Colonic mucosa (tissue), 4 donors: ENCODE results near the gene CCT8. TPM values are rescaled to one million over a fixed set of nuclear protein-coding genes. Genes with fewer than 3 reads are reported as not detected.
A peak's percentile ranks its signal among the peaks of the same experiment; 100 is the strongest.

Experiments used
- DNase-seq: peaks from one replicate; pipeline ENCODE4 v3.0.0-alpha.2; 2020
- H3K27ac ChIP-seq: fragments of 200-600 bp; one replicate; pipeline ENCODE4 v1.8.0; 2021
- H3K27me3 ChIP-seq: fragments of 200-600 bp; one replicate; pipeline ENCODE4 v1.8.0; 2021
- H3K36me3 ChIP-seq: fragments of 200-600 bp; one replicate; pipeline ENCODE4 v1.8.0; 2021
- H3K4me1 ChIP-seq: fragments of 200-600 bp; one replicate; pipeline ENCODE4 v1.8.0; 2021; ENCODE audit warnings: mild to moderate bottlenecking
- H3K4me3 ChIP-seq: fragments of 200-600 bp; one replicate; pipeline ENCODE4 v1.8.0; 2021
- H3K9ac ChIP-seq, 2 donors: one replicate each; pipeline ENCODE4 v1.7.0; 2013; ENCODE audit warnings: control low read depth in 2 of 2, low read depth in 2 of 2, low read length in 2 of 2
- H3K9me3 ChIP-seq: fragments of 200-600 bp; one replicate; pipeline ENCODE4 v1.8.0; 2021
- intact Hi-C: fragments of 100-400 bp; cut with DNase I; formaldehyde crosslinking; loops from one replicate; pipeline ENCODE4 v1.14.1; 2022
- total RNA-seq, 2 donors: library from RNA; stranded (reverse); fragmentation: NEBNext Ultra II Directional in 1 of 2; extraction: Animal tissue kit (Norgen Biotek cat#: 25700) in 1 of 2; gene quantifications; one replicate each; pipeline ENCODE4 v1.2.1, GENCODE V29; 2021
- TF ChIP-seq, protein P1 (sequence below): fragments of 200-600 bp; IDR thresholded peaks from one replicate; pipeline ENCODE4 v1.8.0; 2022; ENCODE audit warnings: antibody characterized with exemption, mild to moderate bottlenecking
- donor health status: healthy.
- donor health status: DM: no; HTN: no; CAD: no.
- donor health status: DM: no; HTN: no; CAD: no.

The CCT8 gene, protein sequence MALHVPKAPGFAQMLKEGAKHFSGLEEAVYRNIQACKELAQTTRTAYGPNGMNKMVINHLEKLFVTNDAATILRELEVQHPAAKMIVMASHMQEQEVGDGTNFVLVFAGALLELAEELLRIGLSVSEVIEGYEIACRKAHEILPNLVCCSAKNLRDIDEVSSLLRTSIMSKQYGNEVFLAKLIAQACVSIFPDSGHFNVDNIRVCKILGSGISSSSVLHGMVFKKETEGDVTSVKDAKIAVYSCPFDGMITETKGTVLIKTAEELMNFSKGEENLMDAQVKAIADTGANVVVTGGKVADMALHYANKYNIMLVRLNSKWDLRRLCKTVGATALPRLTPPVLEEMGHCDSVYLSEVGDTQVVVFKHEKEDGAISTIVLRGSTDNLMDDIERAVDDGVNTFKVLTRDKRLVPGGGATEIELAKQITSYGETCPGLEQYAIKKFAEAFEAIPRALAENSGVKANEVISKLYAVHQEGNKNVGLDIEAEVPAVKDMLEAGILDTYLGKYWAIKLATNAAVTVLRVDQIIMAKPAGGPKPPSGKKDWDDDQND
- 100 to 1,000 TPM; 106 to 190 TPM for total RNA-seq

DNA sequence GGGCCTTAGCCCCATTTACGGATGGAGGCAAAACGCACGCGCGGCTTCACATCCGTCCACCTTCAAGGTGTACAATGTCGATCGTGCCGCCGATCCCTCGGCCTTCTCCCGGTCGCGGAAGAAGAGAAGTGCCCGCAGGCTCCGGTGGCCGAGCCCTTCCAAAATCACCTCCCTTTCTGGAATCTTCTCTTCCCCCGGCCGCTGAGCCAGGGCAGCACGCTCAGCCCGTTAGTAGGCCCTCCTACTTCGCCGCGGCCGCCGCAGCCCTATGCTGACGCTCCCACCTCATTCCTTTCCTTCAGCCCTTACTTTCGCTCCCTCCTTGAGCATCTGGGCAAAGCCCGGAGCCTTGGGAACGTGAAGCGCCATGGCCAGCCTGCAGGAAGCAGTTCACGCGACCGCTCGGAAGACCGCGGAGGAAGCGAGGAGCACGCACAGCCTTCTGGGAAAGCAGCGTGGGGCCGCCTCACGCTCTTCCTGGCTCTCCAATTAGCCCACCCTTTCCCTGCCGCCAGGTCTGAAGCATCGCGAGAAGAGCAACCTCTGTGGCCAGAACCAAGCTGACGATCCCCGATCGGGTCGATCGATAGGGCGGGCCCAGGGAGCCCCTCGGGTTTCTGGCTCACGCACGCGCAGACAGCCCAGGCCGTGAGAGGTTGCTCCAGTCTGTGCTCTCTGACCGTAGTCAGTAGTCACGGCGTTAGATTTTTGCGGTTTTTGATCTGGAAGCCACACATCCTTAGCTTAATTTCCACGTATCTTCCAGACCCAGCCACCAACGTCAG lies at the start of gene CCT8:
CCT8 (minus strand) TSS at position 427 of the 785 bp plus-strand sequence; CDS start at position 369, 58 bp downstream.
- H3K27me3 ChIP-seq = no peaks in the 10 kb centered on the region
- intact Hi-C loops = no loop called here

DNA sequence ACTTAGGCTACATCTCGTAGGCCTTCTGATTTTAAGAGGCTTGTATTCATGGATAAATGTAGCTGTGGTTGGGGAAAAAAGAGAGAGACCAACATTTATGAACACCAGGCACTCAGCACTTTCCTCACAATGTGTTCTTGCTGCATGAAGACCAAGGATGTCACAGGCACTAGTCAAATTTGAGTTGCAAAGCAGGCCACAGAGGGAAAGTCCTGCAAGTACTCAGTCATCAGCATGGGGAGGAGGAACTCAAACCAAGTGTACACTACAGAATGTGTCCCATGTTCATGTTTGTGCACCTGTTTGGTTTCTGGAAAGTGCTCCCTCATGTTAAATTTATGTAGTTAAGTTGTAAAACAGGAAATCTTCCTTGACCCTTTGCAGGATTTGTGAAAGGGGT lies 48.3 kb upstream of the CCT8 start:
- Histone ChIP-seq H3K4me1 (no peaks in the 10 kb centered on the region), H3K27ac (no peak overlapping the region), H3K36me3 (no peaks in the 10 kb centered on the region), H3K9me3 (no peaks in the 10 kb centered on the region), H3K4me3 (no peak overlapping the region), H3K9ac (no peak overlapping the region), H3K27me3 (no peaks in the 10 kb centered on the region)
- DNase-seq = no peak
- TF ChIP-seq, protein P1, sequence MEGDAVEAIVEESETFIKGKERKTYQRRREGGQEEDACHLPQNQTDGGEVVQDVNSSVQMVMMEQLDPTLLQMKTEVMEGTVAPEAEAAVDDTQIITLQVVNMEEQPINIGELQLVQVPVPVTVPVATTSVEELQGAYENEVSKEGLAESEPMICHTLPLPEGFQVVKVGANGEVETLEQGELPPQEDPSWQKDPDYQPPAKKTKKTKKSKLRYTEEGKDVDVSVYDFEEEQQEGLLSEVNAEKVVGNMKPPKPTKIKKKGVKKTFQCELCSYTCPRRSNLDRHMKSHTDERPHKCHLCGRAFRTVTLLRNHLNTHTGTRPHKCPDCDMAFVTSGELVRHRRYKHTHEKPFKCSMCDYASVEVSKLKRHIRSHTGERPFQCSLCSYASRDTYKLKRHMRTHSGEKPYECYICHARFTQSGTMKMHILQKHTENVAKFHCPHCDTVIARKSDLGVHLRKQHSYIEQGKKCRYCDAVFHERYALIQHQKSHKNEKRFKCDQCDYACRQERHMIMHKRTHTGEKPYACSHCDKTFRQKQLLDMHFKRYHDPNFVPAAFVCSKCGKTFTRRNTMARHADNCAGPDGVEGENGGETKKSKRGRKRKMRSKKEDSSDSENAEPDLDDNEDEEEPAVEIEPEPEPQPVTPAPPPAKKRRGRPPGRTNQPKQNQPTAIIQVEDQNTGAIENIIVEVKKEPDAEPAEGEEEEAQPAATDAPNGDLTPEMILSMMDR = no peak
- intact Hi-C loops = no loop called here

More for the DNA sequence above, at the start of gene CCT8:
- DNase-seq = peak; percentile 99
- TF ChIP-seq, protein P1 = no peak
- no peaks in the 10 kb centered on the region for H3K4me1 ChIP-seq
- H3K9me3 ChIP-seq = no peaks in the 10 kb centered on the region
- peak within 1 kb of the TSS; percentile 89 to 93 for H3K9ac ChIP-seq
- peak within 1 kb of the TSS; percentile 95 for H3K4me3 ChIP-seq
- H3K27ac ChIP-seq = peak within 1 kb of the TSS; percentile 95
- no peaks in the 10 kb centered on the region for H3K36me3 ChIP-seq

GRCh38 chr21:29117372-29117955 lies 44.0 kb upstream of the CCT8 start:
- Histone ChIP-seq H3K36me3 (no peaks in the 10 kb centered on the region), H3K9ac (no peak overlapping the region), H3K27me3 (no peaks in the 10 kb centered on the region), H3K4me3 (no peak overlapping the region), H3K27ac (no peak overlapping the region), H3K4me1 (no peaks in the 10 kb centered on the region), H3K9me3 (no peaks in the 10 kb centered on the region)
- intact Hi-C loops = no loop called here
- TF ChIP-seq, protein P1 = no peak
- DNase-seq = no peak

DNA sequence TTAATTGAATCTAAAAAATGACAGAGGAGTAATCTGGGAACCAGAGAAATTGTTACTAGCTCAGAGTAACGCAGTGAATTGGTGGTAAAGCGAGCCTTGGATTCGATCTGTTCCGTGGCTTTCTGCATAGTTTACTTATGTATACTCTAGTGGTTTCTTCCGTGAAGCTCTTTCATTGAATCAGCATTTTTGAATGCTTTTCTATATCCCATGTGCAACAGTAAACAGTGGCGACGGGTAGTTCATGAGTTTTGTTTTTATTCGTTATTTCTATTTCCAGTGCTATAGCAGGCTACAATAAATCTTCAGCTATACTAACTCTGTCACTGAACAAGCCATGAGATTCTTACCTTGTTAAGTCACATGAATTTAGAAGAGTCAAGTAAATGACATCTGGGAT lies 42.5 kb upstream of the CCT8 start:
- no peak overlapping the region for H3K9ac ChIP-seq
- no peaks in the 10 kb centered on the region for H3K4me1 ChIP-seq
- H3K4me3 ChIP-seq = no peak overlapping the region
- TF ChIP-seq, protein P1 = no peak
- H3K27me3 ChIP-seq = no peaks in the 10 kb centered on the region
- DNase-seq = no peak
- H3K36me3 ChIP-seq = no peaks in the 10 kb centered on the region
- H3K9me3 ChIP-seq = no peaks in the 10 kb centered on the region
- intact Hi-C loops = no loop called here
- H3K27ac ChIP-seq = no peak overlapping the region

- no peak overlapping the region for H3K27ac ChIP-seq
- TF ChIP-seq, protein P1 = no peak
- intact Hi-C loops = no loop called here
Measured at GRCh38 chr21:29114765-29115500, 41.5 kb upstream of the CCT8 start.

More at GRCh38 chr21:29114765-29115500, 41.5 kb upstream of the CCT8 start:
- H3K4me3 ChIP-seq = no peak overlapping the region
- no peak for DNase-seq
- no peaks in the 10 kb centered on the region for H3K36me3 ChIP-seq
- no peak overlapping the region for H3K9ac ChIP-seq
- H3K27me3 ChIP-seq = no peaks in the 10 kb centered on the region
- H3K4me1 ChIP-seq = no peaks in the 10 kb centered on the region
- no peaks in the 10 kb centered on the region for H3K9me3 ChIP-seq
